Esophagus (tissue), 2 donors: ENCODE data around the gene GRID2IP. TPM values are rescaled to one million over a fixed set of nuclear protein-coding genes. Genes with fewer than 3 reads are reported as not detected.

ENCODE experiments used
- H3K27ac ChIP-seq, 2 donors: one replicate each; pipeline ENCODE4 v1.5.1; 2013; ENCODE audit warnings: low read depth in 2 of 2, mild to moderate bottlenecking in 2 of 2, inconsistent platforms in 1 of 2, low read length in 1 of 2, moderate library complexity in 1 of 2
- H3K27me3 ChIP-seq, 2 donors: one replicate each; pipeline ENCODE4 v1.6.1; 2013; ENCODE audit warnings: low read length in 2 of 2, control low read depth in 1 of 2, mild to moderate bottlenecking in 1 of 2; ENCODE audit not compliant: insufficient read depth in 2 of 2, control insufficient read depth in 1 of 2
- H3K36me3 ChIP-seq, 2 donors: one replicate each; pipeline ENCODE4 v1.6.1; 2013; ENCODE audit warnings: low read length in 1 of 2; ENCODE audit not compliant: control insufficient read depth in 2 of 2, insufficient read depth in 2 of 2
- H3K4me1 ChIP-seq, 2 donors: one replicate each; pipeline ENCODE4 v1.6.1; 2013; ENCODE audit warnings: low read length in 1 of 2; ENCODE audit not compliant: control insufficient read depth in 2 of 2, insufficient read depth in 2 of 2
- H3K4me3 ChIP-seq, 2 donors: one replicate each; pipeline ENCODE4 v1.5.1; 2013; ENCODE audit warnings: low read length in 2 of 2, mild to moderate bottlenecking in 2 of 2, low read depth in 1 of 2, moderate library complexity in 1 of 2
- H3K9me3 ChIP-seq, 2 donors: one replicate each; pipeline ENCODE4 v1.6.1; 2013; ENCODE audit warnings: mild to moderate bottlenecking in 2 of 2, low read depth in 1 of 2, low read length in 1 of 2, moderate library complexity in 1 of 2; ENCODE audit not compliant: control insufficient read depth in 2 of 2, insufficient read depth in 1 of 2
- WGBS, 2 donors: extraction: QIAGEN DNeasy Blood & Tissue Kit; methylation state at CpG; one replicate each; pipeline ENCODE4 v1.1.7; 2013; 5-methylcytosine and 5-hydroxymethylcytosine counted together
- polyA plus RNA-seq, 2 donors: library from polyadenylated mRNA; stranded (reverse); fragments of 200-250 nt; gene quantifications; one replicate each; pipeline ENCODE4 v1.2.3, GENCODE V29; 2013
- donor health status: healthy with polysubstance abuse.
- donor health status: Bipolar disorder and iron deficiency.

GRID2IP gene
- polyA plus RNA-seq, 2 donors = 0.39 to 0.44 TPM

DNA sequence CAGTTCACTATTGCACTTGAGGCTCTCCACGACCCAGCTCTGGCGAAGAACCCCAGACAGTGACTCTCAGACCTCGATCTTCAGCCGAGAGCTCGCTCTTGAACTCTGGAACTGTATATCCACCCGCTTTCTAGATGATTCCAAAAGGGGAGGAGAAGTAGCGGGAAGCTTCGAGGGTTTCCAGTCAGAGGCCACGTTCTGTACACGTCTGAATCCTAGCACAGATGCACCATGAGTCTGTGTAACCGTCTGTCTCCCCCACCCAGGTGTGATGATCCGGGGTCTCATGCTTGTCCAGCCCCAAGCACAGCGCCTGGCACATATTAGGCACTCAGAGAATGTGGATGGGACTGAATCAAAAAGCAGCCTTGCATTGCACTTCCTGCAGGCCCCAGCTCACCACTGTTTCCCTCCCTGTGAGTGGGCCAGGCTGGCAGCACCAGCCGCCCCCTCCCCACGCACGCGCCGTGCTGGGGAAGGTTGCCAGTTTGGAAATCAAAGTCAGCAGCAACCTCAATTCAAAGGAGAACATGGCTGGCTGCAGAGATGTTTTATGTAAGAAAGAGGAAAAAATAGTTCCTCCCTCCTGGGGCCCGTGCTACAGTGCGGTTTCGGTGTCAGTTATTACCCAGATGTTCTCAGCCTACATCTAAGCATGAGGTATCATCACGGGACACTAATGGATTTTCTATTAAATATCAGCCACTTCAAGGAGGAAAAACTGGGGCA, 5.7 kb downstream of the GRID2IP start:
- Histone ChIP-seq H3K27ac (no peak overlapping the region), H3K9me3 (no peaks in the 10 kb centered on the region), H3K36me3 (no peaks in the 10 kb centered on the region), H3K4me3 (no peak overlapping the region), H3K4me1 (no peaks in the 10 kb centered on the region), H3K27me3 (no peaks in the 10 kb centered on the region)
- WGBS, 2 donors = 77 to 83% methylated on average over 22 of the region's 22 CpGs

DNA sequence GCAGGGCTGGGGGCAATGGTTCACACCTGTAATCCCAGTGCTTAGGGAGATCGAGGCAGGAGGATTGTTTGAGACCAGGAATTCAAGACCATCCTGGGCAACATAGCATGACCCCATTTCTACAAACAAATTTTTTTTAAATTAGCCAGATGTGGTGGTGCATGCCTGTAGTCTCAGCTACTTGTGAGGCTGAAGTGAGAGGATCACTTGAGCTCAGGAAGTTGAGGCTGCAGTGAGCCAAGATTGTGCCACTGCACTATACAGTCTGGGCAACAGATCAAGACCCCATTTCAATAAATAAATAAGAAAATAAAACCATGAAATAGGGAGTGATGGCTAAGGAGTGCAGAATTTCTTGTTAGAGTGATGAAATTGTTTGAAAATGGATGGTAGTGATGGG, 8.9 kb downstream of the GRID2IP start:
- H3K36me3 ChIP-seq = no peaks in the 10 kb centered on the region
- no peaks in the 10 kb centered on the region for H3K9me3 ChIP-seq
- H3K4me1 ChIP-seq = no peaks in the 10 kb centered on the region
- no peak overlapping the region for H3K27ac ChIP-seq
- 83 to 88% methylated on average over 1 of the region's 1 CpG for WGBS, 2 donors
- no peak overlapping the region for H3K4me3 ChIP-seq
- H3K27me3 ChIP-seq = peaks cover 0 to 3% of the 10 kb centered on the region in 2 donors

DNA sequence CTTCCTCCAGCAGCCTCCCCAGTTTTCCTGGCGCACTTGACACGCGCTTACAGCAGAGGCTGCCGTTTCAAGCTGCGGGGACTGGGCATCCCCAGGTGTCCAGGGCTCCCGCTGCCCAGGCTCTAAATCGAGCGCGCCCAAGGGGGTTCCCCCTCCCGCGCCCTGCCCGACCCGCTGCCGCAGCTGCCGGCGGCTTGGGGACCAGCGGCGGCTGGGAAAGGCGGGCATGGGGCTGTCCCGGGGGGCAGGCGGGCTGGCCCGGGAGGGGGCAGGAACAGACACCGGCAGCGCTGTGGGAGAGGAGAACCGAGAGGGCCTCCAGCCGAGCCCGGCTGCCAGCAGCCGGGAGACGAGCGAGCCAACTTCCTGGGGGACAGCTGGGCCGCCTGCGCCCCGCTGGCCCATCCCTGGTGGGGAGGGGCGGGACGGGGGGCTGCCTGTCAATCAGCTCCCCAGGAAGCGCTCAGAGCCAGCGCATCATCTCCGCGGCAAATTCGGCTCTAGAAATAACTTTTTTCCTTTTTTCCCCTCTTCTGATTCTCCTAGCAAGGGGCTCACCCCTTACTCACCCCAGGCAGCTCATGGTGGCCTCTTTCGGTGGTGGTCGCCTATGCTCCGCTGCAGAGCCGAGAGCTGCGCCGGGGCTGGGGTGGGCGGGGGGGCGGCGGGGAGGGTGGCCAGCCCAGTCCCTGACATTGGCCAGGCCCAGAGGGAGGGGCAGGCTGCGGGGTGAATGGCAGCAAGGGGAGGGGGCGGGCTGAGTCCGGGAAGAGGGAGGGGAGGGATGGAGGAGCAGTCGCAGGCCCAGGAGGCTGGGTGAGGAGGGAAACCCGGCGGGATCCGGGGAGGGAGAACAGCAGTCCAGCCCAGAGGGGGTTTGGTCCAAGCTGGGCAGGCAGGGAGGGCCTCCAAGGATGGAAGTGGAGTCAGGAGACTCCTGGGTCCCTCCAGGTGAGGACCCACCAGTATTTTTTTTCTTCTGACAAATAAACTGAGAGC, 14.7 kb downstream of the GRID2IP start:
- 2 to 3% methylated on average over 42 to 56 of the region's 56 CpGs for WGBS, 2 donors
- peaks cover 0 to 3% of the 10 kb centered on the region in 2 donors for H3K4me1 ChIP-seq
- no peaks in the 10 kb centered on the region for H3K9me3 ChIP-seq
- H3K4me3 ChIP-seq = peak overlapping the region in 1 of 2 donors; percentile 12
- H3K27ac ChIP-seq = no peak overlapping the region
- H3K36me3 ChIP-seq = no peaks in the 10 kb centered on the region
- peaks cover 0 to 3% of the 10 kb centered on the region in 2 donors for H3K27me3 ChIP-seq

DNA sequence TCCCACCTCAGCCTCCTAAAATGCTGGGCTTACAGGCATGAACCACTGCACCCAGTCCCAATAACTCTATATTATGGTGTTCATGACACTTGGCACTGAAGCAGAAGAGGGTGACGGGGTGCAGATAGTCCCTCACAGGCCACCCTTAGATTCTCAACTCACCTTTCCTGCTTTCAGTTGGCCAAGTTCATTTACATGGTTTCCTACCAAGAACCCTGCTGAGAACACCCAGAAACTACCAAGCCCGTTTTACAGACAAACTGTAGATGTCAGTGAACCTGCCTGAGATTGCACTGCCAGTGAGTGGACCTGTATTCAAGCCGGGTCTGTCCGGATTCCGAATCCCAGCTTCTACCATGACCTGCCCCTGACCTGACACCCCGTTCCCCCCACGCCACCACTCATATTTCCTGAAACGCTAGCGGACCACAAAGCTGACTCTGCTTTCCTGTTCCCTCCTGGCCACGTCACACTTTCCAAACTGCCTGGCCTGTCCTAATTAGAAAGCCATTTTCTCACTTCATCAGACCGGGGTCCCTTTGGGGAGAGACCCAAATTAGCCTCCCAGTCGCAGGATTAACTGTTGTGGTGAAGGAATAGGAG, 17.3 kb downstream of the GRID2IP start:
- WGBS, 2 donors = 34 to 35% methylated on average over 12 of the region's 12 CpGs
- peaks cover 4 to 10% of the 10 kb centered on the region in 2 donors for H3K27me3 ChIP-seq
- no peak overlapping the region for H3K4me3 ChIP-seq
- no peaks in the 10 kb centered on the region for H3K36me3 ChIP-seq
- H3K4me1 ChIP-seq = peaks cover 3 to 8% of the 10 kb centered on the region in 2 donors
- H3K9me3 ChIP-seq = no peaks in the 10 kb centered on the region
- no peak overlapping the region for H3K27ac ChIP-seq

DNA sequence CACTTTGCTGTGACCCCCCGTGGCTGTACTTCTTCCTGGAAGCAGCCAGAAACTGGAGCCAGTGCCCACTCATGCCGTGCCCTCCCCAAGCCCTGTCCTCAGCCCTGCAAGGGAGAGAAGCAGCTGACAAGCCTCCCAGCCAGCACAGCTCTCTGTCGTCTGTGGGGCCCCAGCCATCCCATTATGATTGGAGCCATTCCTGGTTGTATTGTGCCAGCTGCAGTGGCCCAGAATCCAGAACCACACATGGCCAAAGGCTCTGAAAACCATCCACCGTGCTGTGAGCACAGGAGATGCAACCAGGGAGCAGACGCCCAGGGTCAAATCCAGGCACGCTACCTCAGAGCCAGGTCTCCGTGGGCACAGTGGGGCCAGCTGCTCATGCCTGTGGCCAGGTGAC, 18.7 kb downstream of the GRID2IP start:
- H3K4me3 ChIP-seq = no peak overlapping the region
- H3K4me1 ChIP-seq = peaks cover 3 to 8% of the 10 kb centered on the region in 2 donors
- H3K36me3 ChIP-seq = no peaks in the 10 kb centered on the region
- 45 to 50% methylated on average over 7 of the region's 7 CpGs for WGBS, 2 donors
- H3K9me3 ChIP-seq = no peaks in the 10 kb centered on the region
- peaks cover 4 to 7% of the 10 kb centered on the region in 2 donors for H3K27me3 ChIP-seq
- no peak overlapping the region for H3K27ac ChIP-seq

DNA sequence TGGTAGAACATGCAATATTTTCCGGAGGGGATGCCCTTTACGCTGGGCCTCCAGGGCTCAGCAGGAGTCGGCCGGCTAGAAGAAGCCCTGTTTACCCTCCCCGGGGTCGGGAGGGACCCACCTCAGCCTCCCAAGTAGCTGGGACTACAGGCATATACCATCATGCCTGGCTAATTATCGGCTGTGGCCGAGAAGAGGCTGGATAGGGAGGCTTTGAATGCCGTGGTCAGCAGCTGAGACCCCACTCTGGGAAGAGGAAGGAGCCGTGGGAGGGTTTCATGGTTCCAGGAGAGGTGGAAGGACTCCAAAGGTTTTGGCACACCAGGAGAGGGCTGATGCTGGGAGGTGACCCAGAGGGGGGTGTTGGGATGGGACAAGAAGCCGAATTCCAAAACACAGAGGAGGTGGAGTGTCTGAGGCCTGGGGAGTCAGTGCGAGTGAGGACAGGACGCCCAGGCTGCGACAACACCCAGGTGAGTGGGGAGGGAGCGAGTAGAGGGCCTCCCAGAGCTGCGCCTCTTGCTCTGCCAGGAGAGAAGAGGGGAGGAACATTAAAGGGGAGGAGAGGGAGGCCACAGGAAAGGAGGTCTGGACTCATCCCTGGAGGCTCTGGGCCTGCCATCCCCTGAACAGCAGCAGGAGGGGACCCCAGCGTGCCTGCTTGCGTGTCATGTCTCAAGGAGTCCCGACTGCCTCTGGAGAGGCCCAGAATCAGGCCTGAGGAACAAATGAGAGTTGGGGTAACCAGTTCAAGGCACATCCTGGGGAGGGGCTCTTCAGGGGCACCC, 19.6 kb downstream of the GRID2IP start:
- Histone ChIP-seq H3K27ac (no peak overlapping the region), H3K4me3 (peak overlapping the region in 1 of 2 donors; percentile 42), H3K36me3 (no peaks in the 10 kb centered on the region), H3K4me1 (peaks cover under 1 to 13% of the 10 kb centered on the region in 2 donors), H3K9me3 (no peaks in the 10 kb centered on the region), H3K27me3 (peaks cover 4 to 12% of the 10 kb centered on the region in 2 donors)
- 42 to 44% methylated on average over 19 of the region's 19 CpGs for WGBS, 2 donors

DNA sequence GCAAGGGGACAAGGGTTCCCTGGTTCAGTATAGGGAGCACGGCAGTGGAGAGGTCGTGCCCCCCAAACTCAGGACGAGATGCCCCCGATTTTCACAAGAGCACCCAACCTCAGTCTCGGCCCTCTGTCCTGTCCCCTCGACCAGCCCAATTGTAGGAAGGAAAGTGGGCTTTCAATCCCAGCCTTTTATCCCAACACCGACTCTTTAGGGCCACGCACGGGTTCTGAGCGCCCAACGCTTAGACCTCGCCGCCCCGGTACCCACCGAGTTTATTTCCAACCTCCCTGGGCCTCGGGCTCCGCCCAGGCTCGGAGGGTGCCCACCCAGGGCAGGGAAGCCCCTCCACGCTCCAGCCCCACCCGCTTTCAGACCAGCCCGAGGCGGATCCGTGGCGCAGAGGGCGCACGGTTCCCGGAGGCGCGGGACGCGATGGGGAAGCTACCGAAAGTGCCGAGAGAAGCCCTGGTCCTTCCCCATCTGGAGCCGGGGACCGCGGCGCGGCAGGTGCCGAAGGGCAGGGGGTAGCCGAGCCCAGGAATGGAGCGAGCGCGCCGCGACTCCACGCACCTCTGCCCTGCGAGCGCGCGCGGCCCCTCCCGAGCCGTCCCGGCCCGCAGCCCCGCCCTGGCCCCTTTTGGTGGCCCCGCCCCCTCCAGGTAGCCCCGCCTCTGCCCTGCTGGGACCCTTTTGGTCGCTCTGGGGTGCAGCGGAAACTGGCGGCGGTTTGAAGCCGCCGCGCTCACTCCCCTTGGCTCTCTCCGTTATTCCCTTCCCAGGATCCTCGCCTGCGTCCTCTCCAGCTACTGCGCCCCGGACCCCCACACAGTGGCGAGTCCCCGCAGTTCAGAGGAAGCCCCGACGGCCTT, 20.4 kb downstream of the GRID2IP start:
- H3K27ac ChIP-seq = no peak overlapping the region
- peak overlapping the region; percentile 42 to 53 for H3K4me3 ChIP-seq
- 2% methylated on average over 74 of the region's 74 CpGs for WGBS, 2 donors
- no peaks in the 10 kb centered on the region for H3K9me3 ChIP-seq
- peaks cover 4 to 13% of the 10 kb centered on the region in 2 donors for H3K27me3 ChIP-seq
- H3K4me1 ChIP-seq = peaks cover 0 to 14% of the 10 kb centered on the region in 2 donors
- H3K36me3 ChIP-seq = no peaks in the 10 kb centered on the region

DNA sequence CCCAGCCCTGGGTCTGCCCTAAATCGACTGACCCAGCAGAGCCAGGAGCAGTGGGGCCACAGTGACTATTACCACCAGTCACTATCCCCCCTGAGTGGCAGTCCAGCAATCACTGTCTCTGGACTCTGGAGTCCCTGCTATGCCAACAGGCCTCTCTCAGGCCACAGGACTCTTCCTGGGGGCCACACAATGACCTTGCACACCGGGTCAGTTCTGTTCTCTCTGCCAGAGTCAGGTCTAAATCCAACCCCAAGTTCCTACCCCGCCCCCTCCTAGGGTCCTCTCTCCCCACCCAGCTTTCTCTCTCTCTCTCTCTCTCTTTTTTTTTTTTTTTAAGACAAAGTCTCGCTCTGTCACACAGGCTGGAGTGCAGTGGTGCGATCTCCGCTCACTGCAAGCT, 21.6 kb downstream of the GRID2IP start:
- Histone ChIP-seq H3K4me1 (peaks cover 0 to 14% of the 10 kb centered on the region in 2 donors), H3K27ac (no peak overlapping the region), H3K9me3 (no peaks in the 10 kb centered on the region), H3K4me3 (no peak overlapping the region), H3K27me3 (peaks cover 4 to 13% of the 10 kb centered on the region in 2 donors), H3K36me3 (no peaks in the 10 kb centered on the region)
- 77 to 78% methylated on average over 6 of the region's 6 CpGs for WGBS, 2 donors
